Bone marrow (tissue), 2 donors: Measurements from ENCODE around the gene CT47A7.
"Not testable (repeated sequence)": the region's sequence is repeated elsewhere in the genome, so short reads cannot be mapped to it uniquely, and the experiment has no call there.

Source experiments
- DNase-seq, 2 donors: peaks; one replicate each; lab custom pipeline; 2025; lab: John Stamatoyannopoulos, UW

CT47A7 gene

GRCh38 chrX:120956500-120956899 is at the start of gene CT47A7:
TSS of gene CT47A7 (minus strand) at chrX:120956600. CDS start at chrX:120956345, 255 bp downstream.
- not testable (repeated sequence) for DNase-seq

- no peak for DNase-seq
These were observed 44.2 kb upstream of the CT47A7 start for GRCh38 chrX:121000589-121000988.

- DNase-seq, result no peak
These were observed 43.0 kb upstream of the CT47A7 start for GRCh38 chrX:120999413-120999812.

GRCh38 chrX:120985660-120986059 is 29.3 kb upstream of the CT47A7 start, which contains the start of gene CT47A1:
TSS of gene CT47A1 (minus strand) at chrX:120985760. CDS start at chrX:120985529, 231 bp downstream.
- not testable (repeated sequence) for DNase-seq
